ENCODE measurements around the gene RCC1.

- TF ChIP-seq CTCF (IDR thresholded peaks at IDR 0.05) = no peak
- TF ChIP-seq POLR2A (IDR thresholded peaks at IDR 0.05) = no peak
Observed at GRCh38 chr1:28540651-28541050, 34.8 kb downstream of the RCC1 start.
